Liver (tissue), 9 donors: ENCODE results near the gene CCNH. TPM values are rescaled to one million over a fixed set of nuclear protein-coding genes. Genes with fewer than 3 reads are reported as not detected.

Source experiments
- DNase-seq: peaks from one replicate; pipeline ENCODE4 v3.0.0-alpha.2; 2017; ENCODE audit warnings: low spot score
- H3K27ac ChIP-seq, 2 donors: one replicate each; pipeline ENCODE4 v1.7.0; 2013; ENCODE audit warnings: inconsistent platforms in 2 of 2, low read length in 2 of 2, control low read depth in 1 of 2, low read depth in 1 of 2, mild to moderate bottlenecking in 1 of 2
- H3K27me3 ChIP-seq, 4 donors: one replicate each; pipeline versions ENCODE4 v1.6.1 to v1.7.0; 2013; ENCODE audit warnings: low read length in 3 of 4, inconsistent platforms in 1 of 4, mild to moderate bottlenecking in 1 of 4, moderate library complexity in 1 of 4; ENCODE audit not compliant: control insufficient read depth in 4 of 4, insufficient read depth in 4 of 4
- H3K36me3 ChIP-seq, 4 donors: one replicate each; pipeline versions ENCODE4 v1.6.1 to v1.7.0; 2013; ENCODE audit warnings: low read length in 3 of 4, mild to moderate bottlenecking in 3 of 4, low read depth in 1 of 4, moderate library complexity in 1 of 4; ENCODE audit not compliant: control insufficient read depth in 4 of 4, insufficient read depth in 3 of 4
- H3K4me1 ChIP-seq, 4 donors: one replicate each; pipeline versions ENCODE4 v1.6.1 to v1.7.0; 2013; ENCODE audit warnings: low read length in 3 of 4, mild to moderate bottlenecking in 3 of 4, moderate library complexity in 1 of 4; ENCODE audit not compliant: control insufficient read depth in 4 of 4, insufficient read depth in 4 of 4
- H3K4me3 ChIP-seq, 3 donors: one replicate each; pipeline versions ENCODE4 v1.6.1 to v1.7.0; 2013; ENCODE audit warnings: low read length in 3 of 3, control low read depth in 1 of 3, low read depth in 1 of 3, mild to moderate bottlenecking in 1 of 3
- H3K9ac ChIP-seq, 2 donors: one replicate each; pipeline ENCODE4 v1.7.0; 2013; ENCODE audit warnings: low read length in 2 of 2, mild to moderate bottlenecking in 2 of 2, moderate library complexity in 2 of 2, control low read depth in 1 of 2, low read depth in 1 of 2
- H3K9me3 ChIP-seq, 4 donors: one replicate each; pipeline versions ENCODE4 v1.6.1 to v1.7.0; 2013; ENCODE audit warnings: low read length in 3 of 4; ENCODE audit not compliant: control insufficient read depth in 4 of 4
- ATF3 ChIP-seq: IDR thresholded peaks from 2 replicates; pipeline ENCODE4 v1.6.1; 2016; ENCODE audit warnings: antibody characterized with exemption
- EGR1 ChIP-seq, 2 donors: IDR thresholded peaks; 2 replicates each; pipeline ENCODE4 v1.6.1; 2016 to 2018; ENCODE audit warnings: antibody characterized with exemption in 2 of 2, low read depth in 2 of 2
- FOXA1 ChIP-seq: IDR thresholded peaks from 2 replicates; pipeline ENCODE4 v1.6.1; 2016; ENCODE audit warnings: antibody characterized with exemption
- FOXA2 ChIP-seq: IDR thresholded peaks from 2 replicates; pipeline ENCODE4 v1.6.1; 2016; ENCODE audit warnings: antibody characterized with exemption
- GABPA ChIP-seq, 2 donors: IDR thresholded peaks in 1 of 2; conservative IDR thresholded peaks in 1 of 2; 2 replicates each; pipeline ENCODE4 v1.6.1; 2016; ENCODE audit warnings: antibody characterized with exemption in 2 of 2, mild to moderate bottlenecking in 1 of 2, moderate library complexity in 1 of 2
- HNF4A ChIP-seq, 2 donors: conservative IDR thresholded peaks; 2 replicates each; pipeline ENCODE4 v1.6.1; 2016; ENCODE audit warnings: antibody characterized with exemption in 2 of 2, mild to moderate bottlenecking in 2 of 2
- HNF4G ChIP-seq: IDR thresholded peaks from 2 replicates; pipeline ENCODE4 v1.6.1; 2016; ENCODE audit warnings: antibody characterized with exemption
- JUND ChIP-seq, 2 donors: IDR thresholded peaks; 2 replicates each; pipeline ENCODE4 v1.6.1; 2016; ENCODE audit warnings: antibody characterized with exemption in 2 of 2
- MAX ChIP-seq: IDR thresholded peaks from 2 replicates; pipeline ENCODE4 v1.6.1; 2016; ENCODE audit warnings: antibody characterized with exemption
- RAD21 ChIP-seq, 2 donors: IDR thresholded peaks; 2 replicates each; pipeline ENCODE4 v1.6.1; 2016; ENCODE audit warnings: antibody characterized with exemption in 2 of 2, mild to moderate bottlenecking in 2 of 2
- REST ChIP-seq: IDR thresholded peaks from 2 replicates; pipeline ENCODE4 v1.6.1; 2016; ENCODE audit warnings: antibody characterized with exemption, mild to moderate bottlenecking
- SP1 ChIP-seq: IDR thresholded peaks from 2 replicates; pipeline ENCODE4 v1.6.1; 2018; ENCODE audit warnings: antibody characterized with exemption, mild to moderate bottlenecking
- YY1 ChIP-seq: IDR thresholded peaks from 2 replicates; pipeline ENCODE4 v1.6.1; 2016; ENCODE audit warnings: antibody characterized with exemption, mild to moderate bottlenecking
- ZBTB33 ChIP-seq: IDR thresholded peaks from 2 replicates; pipeline ENCODE4 v1.6.1; 2016; ENCODE audit warnings: antibody characterized with exemption
- WGBS: extraction: QIAGEN DNeasy Blood & Tissue Kit; methylation state at CpG from one replicate; pipeline ENCODE4 v1.1.7; 2013; 5-methylcytosine and 5-hydroxymethylcytosine counted together
- polyA plus RNA-seq, 2 donors: library from polyadenylated mRNA; stranded (reverse) in 1 of 2; unstranded in 1 of 2; fragments of 200-250 nt in 1 of 2; fragments of >200 nt in 1 of 2; fragmentation: Nextera tagmentation in 1 of 2; extraction: Ambion mirVana in 1 of 2; gene quantifications; one replicate each; pipeline versions ENCODE4 v1.2.1 to v1.2.3, GENCODE V29; 2013 to 2015
- total RNA-seq, 2 donors: library from RNA; depleted of rRNA; stranded (reverse); fragments of >200 nt; gene quantifications; one replicate each; pipeline ENCODE4 v1.2.3, GENCODE V29; 2014
- TF ChIP-seq, protein P1 (sequence below): fragments of 150-350 bp; IDR thresholded peaks from 2 replicates; pipeline ENCODE4 v1.5.1; 2017; ENCODE audit warnings: improper control_type of control experiment, low read depth, low read length; ENCODE audit not compliant: missing input control
- donor health status: healthy.
- donor health status: healthy.
- donor health status: healthy.
- donor health status: healthy.
- donor health status: healthy.

Gene CCNH
- total and polyA plus RNA-seq, 4 donors: 21.9 to 56.6 (median 33.3) TPM

- TF ChIP-seq ZBTB33: no peak
- no peak for TF ChIP-seq GABPA (IDR thresholded peaks at IDR 0.05 in 1 of 2, conservative IDR thresholded peaks at IDR 0.05 in 1 of 2)
- TF ChIP-seq, protein P1, sequence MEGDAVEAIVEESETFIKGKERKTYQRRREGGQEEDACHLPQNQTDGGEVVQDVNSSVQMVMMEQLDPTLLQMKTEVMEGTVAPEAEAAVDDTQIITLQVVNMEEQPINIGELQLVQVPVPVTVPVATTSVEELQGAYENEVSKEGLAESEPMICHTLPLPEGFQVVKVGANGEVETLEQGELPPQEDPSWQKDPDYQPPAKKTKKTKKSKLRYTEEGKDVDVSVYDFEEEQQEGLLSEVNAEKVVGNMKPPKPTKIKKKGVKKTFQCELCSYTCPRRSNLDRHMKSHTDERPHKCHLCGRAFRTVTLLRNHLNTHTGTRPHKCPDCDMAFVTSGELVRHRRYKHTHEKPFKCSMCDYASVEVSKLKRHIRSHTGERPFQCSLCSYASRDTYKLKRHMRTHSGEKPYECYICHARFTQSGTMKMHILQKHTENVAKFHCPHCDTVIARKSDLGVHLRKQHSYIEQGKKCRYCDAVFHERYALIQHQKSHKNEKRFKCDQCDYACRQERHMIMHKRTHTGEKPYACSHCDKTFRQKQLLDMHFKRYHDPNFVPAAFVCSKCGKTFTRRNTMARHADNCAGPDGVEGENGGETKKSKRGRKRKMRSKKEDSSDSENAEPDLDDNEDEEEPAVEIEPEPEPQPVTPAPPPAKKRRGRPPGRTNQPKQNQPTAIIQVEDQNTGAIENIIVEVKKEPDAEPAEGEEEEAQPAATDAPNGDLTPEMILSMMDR: no peak
- no peak for TF ChIP-seq HNF4A (conservative IDR thresholded peaks at IDR 0.05)
- TF ChIP-seq REST: no peak
- no peak for TF ChIP-seq MAX
- no peak for TF ChIP-seq FOXA1
- TF ChIP-seq JUND (IDR thresholded peaks at IDR 0.05): no peak
- TF ChIP-seq YY1: no peak
- no peak for TF ChIP-seq HNF4G
- no peak for TF ChIP-seq ATF3
- no peak for TF ChIP-seq FOXA2
- TF ChIP-seq RAD21 (IDR thresholded peaks at IDR 0.05): no peak
- Histone ChIP-seq H3K27ac (no peak overlapping the region), H3K9me3 (no peaks in the 10 kb centered on the region), H3K27me3 (no peaks in the 10 kb centered on the region), H3K4me1 (no peaks in the 10 kb centered on the region), H3K4me3 (no peak overlapping the region), H3K9ac (no peak overlapping the region), H3K36me3 (peaks cover 0 to 19% (median 7%) of the 10 kb centered on the region in 4 donors)
- WGBS: 90% methylated on average over 2 of the region's 2 CpGs
- no peak for DNase-seq
Observed at GRCh38 chr5:87367243-87367642, 45.5 kb downstream of the CCNH start.

GRCh38 chr5:87361536-87362213 is 51.1 kb downstream of the CCNH start:
- no peak for TF ChIP-seq FOXA1
- no peak for TF ChIP-seq EGR1 (IDR thresholded peaks at IDR 0.05; ENCODE audit: low read depth in 2 of 2)
- TF ChIP-seq ATF3: no peak
- no peak for TF ChIP-seq YY1
- no peak for TF ChIP-seq RAD21 (IDR thresholded peaks at IDR 0.05)
- TF ChIP-seq SP1: no peak
- TF ChIP-seq, protein P1: no peak
- TF ChIP-seq HNF4G: no peak
- Histone ChIP-seq H3K4me3 (no peak overlapping the region), H3K36me3 (peaks cover 0 to 12% (median 9%) of the 10 kb centered on the region in 4 donors), H3K9me3 (no peaks in the 10 kb centered on the region), H3K27ac (no peak overlapping the region), H3K9ac (no peak overlapping the region), H3K4me1 (no peaks in the 10 kb centered on the region), H3K27me3 (no peaks in the 10 kb centered on the region)
- no peak for DNase-seq
- WGBS: 93% methylated on average over 1 of the region's 1 CpG
